NCI-H2029 treated with DMSO at 0.1 percent for 48 hours (cell line): ENCODE measurements around the gene DENND2A.
"Not testable (repeated sequence)": the region's sequence is repeated elsewhere in the genome, so short reads cannot be mapped to it uniquely, and the experiment has no call there.

Experiments
- DNase-seq: peaks from one replicate; lab custom pipeline; 2025; lab: John Stamatoyannopoulos, UW

DENND2A gene

DNA sequence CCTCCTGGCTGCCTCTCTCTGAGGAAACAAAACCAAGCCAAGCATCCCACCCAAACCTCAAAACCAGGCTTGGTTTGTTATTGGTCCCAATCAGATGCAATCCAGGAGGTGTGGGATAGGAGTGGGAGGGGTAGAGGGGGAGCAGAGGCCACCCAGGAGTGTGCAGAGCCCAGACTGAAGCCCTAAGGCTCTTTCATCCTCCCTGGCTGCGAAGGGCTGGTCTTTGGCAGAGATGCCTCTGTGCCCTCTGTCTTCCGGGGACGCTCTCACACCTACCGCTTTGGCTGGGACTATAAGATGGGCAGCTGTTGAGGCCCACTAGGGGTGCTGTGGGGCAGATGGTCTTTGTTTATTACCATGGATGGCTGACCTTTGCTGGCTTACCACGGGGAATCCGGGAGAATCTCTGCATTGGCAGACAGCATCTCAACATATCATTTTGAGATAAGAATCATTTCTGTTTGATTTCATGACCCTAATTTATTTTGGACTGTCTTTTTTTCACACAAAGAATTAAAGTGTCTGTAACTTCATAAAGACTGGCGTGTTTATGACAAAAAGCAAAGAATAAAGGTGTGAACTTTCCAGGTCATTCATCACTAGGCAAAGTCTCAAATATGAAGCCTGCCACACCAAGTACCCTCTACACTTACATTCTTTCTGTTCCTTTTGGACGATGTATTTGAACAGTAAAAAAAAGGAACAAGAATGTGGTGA, 6.5 kb upstream of the DENND2A start:
- DNase-seq: no peak

DNA sequence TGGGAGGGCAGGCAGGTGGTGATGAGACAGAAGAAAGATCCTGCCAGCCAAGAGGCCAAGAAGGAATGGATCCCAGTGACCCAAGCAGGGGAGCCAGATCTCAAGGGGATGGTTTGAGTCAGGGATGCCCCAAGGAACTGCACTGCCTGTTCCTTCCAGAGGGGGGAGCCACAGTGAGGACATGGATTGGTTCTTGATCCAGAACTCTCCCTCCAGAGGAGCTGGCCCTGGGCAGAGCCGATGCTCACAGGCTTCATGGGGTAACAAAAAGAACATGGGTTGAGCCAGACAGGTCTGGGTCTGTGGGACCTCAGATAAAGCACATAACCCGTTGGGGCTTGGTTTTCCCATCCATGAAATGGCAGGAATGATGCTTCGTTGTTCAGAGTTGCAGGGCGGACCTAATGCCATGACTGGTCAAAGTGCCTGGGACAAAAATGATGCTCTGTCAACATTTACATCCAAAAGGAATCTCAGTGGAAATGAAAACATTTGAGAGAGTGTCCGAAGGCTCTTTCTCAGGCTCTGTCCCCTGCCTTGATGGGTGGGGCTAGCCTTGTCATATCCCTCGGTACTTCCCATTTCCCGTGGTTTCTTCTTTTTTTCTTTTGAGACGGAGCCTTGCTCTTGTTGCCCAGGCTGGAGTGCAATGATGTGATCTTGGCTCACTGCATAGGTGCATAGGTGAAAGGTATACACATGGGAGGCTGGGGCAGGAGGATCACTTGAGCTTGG, 4.7 kb upstream of the DENND2A start:
- DNase-seq: no peak

- DNase-seq: not testable (repeated sequence)
Measured at GRCh38 chr7:140644761-140645160, 4.1 kb upstream of the DENND2A start.

GRCh38 chr7:140643416-140643815, 2.8 kb upstream of the DENND2A start:
- DNase-seq: no peak

- DNase-seq: no peak
Measured at GRCh38 chr7:140641524-140642195, 1.0 kb upstream of the DENND2A start.

DNA sequence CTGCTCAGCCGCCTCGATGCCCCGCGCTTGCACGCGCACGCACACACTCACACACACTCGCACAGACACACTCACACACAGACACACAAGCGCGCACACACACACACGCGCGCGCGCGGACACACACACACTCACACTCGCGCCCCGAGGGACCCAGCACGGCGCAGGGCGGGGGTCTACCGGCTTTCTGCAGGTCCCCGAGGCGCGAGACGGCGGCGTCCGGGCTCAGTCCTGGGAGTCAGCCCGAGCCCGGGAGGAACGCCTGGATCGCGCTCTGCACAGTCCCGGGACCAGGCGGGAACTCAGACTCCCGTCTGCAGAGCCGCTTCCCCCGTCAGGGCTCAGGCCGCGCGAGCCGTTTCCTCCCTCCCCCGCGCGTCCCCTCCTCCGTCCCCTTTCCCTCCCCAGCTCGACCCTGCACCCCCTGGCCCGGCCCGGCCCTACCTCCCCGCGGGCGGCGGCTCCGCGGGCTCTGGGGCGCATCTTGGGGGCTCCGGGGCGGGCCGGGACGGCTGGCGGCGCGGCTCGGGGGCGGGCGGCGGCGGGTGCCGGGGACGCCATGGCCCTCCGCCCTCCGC, 464 bp downstream of the DENND2A start:
- no peak for DNase-seq

DNA sequence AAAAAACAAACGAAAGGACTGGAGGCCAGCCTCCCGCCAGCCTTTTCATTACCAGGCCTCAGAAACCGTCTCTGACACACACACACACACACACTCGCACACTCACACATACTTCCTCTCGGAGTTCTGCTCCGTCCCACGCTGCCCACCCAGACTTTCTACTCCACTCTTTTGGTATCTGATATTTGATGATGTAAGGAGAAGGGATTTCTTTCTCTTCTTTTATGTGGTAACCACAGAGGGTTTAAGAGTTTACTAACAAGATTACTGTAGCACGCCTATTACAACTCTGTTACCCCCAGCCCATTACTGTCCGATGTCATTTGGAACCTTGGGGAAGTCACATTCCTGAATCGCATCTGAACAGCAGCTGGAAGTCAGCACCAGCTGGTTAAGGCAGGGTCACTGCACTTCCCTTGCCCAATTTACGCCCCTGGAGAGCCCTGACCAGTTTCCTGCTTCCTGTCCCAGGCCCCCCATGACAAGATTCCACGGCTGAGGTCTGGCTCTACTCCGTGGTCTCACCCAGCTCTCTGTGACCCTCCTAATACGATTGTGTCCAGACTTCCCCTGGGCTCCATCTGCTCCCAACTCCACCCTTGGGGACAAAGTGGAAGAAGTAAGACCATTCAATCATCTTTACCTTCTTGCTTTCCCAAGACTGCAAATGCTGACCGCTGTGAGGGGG, 1.1 kb downstream of the DENND2A start:
- DNase-seq: no peak

DNA sequence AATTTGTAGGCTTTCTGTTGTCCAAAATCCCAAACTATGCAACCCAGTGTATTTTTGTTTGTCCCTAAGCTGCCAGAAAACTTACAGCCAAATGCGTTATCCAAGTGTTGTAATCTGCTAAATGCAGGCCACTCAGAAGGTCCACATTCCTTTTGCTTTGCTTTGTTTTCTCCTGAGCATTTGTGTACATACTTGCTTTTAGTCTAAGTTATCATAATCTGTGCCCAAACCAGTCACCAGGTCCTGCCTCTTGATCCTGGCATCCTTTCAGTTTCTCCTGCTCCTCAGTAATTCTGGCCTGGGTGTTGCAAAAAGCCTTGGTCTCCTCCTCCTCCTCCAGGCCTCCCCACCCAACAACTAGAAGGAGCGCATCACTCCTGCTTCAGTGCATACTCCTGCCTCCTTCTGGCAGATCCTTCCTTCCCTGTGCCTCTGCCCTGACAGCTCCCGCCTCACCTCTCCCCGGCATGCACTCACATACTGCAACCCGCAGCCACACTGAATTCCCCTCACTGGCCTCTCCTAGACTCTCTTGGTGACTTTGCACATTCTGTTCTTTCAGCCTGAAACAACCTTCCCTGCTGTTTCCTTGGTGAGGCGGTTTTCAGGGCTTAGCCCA, 2.3 kb downstream of the DENND2A start:
- no peak for DNase-seq

DNA sequence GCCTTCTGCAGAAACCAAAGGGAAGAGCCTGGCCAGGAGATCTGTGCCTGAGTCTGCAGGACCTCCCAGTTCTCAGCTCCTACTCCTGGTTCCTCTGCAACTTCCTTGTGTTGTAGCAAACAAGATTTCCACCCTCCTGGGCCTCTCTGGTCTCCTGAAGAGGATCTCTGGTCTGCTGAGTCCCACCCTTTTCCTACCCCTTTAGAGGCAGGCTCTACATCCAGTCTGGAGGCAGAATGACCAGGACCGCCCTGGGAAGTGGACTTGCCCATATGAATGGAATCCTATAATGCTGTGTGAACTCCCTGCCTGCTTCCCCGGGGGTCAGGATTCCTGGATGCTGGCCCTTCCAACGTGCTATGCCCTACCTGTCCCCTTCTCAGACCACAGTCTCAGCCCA, 3.2 kb downstream of the DENND2A start:
- no peak for DNase-seq

GRCh38 chr7:140635816-140636215, 4.8 kb downstream of the DENND2A start:
- DNase-seq: no peak

GRCh38 chr7:140635345-140635744, 5.3 kb downstream of the DENND2A start:
- no peak for DNase-seq

GRCh38 chr7:140631602-140632001, 9.0 kb downstream of the DENND2A start:
- no peak for DNase-seq

DNA sequence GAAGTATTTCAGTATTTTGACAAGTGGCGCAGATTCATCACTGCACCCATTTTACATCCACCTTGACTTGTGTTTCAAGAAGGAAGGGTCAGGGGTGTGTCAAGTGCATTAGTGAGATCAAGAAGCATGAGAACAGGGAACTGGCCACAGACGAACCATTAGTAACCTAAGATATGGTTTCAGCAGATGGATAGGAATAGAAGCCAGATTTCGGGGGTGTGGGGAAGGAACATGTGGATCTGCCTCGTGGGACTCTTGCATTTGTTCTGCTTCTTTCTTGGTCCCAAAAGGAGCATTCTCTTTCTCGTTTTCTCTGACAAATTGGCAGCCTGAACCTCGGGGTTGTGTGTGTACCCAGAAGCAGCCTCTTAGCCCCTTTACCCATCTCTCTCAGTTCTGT, 9.6 kb downstream of the DENND2A start:
- no peak for DNase-seq

GRCh38 chr7:140625908-140626868, 14.4 kb downstream of the DENND2A start:
- DNase-seq: no peak

GRCh38 chr7:140625192-140625558, 15.4 kb downstream of the DENND2A start:
- DNase-seq: not testable (repeated sequence)

DNA sequence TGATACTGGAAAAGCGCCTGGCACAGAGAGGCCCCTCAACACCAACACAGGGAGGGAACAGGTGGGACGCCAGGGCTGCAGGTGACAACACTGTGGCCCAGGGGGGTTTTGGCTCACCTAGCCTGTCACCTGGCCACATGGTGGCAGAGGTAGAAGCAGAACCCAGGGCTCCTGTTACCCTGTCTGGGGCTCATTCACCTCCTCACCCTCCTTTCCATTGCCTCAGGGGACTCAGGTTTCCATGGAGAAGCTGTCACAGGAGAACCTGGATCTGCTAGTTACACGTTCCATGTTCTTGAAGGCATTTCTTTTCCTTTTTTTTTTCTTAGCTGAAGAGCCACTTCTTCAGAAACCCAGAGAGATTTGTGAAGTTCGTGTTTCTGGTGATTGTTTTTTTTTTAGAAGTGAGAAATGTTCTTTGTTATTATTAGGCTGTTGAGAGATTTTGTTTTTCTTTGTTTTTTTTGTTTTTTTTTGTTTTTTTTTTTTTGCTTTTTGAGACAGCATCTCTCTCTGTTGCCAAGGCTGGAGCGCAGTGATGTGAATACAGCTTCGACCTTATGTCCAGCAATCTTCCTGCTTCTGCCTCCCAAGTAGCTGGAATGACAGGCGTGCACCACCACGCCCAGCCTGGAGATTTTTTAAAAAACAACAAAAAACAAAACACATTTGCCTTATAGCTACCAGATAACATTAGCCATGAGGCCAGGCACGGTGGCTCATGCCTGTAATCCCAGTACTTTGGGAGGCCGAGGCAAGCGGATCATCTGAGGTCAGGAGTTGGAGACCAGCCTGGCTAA, 16.0 kb downstream of the DENND2A start:
- no peak for DNase-seq

DNA sequence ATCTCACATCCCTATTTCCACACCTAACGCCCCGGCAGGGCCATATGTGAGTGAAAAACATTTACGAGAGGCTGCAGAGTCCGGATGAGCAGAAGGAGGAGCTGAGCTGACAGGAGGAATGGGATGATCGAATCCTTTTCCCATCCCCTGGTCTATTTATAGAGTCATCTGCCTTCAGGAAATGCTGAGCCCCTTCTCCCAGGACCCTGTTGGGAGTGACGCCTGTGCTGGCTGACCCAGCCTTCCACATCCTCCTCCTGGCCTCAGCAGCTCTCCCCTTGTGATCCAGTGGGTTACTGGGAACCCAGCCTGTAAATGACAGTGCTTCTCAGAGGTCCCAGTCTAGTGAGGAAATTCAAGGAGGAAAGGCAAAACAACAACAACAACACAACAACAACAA, 16.6 kb downstream of the DENND2A start:
- no peak for DNase-seq

DNA sequence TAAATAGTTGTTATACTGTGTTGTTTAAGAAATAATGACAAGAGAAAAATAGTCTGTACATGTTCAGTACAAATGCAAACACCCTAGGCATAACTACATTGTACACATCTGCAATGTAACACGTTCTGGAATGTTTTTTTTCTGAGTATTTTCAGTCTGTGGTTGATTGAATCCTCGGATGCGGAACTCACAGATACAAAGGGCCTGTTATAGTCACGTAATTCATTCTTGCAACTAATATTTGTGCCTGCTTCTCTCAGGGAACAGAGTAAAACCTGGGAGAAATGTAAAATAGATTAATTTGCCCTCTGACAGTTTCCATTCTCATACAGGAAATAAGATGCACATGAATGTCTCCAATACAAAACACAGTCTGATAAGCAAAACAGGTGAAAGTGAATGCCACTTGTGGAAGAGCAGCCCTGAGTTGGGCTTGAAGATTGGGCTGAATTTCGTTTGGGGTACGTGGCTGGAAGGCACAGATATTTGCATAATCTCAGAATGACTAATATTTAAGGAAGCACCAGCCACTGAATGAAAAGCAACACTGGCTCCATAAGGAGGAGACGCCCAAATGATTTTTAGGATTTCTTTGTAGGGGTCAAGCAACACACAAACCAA, 19.1 kb downstream of the DENND2A start:
- DNase-seq: no peak

DNA sequence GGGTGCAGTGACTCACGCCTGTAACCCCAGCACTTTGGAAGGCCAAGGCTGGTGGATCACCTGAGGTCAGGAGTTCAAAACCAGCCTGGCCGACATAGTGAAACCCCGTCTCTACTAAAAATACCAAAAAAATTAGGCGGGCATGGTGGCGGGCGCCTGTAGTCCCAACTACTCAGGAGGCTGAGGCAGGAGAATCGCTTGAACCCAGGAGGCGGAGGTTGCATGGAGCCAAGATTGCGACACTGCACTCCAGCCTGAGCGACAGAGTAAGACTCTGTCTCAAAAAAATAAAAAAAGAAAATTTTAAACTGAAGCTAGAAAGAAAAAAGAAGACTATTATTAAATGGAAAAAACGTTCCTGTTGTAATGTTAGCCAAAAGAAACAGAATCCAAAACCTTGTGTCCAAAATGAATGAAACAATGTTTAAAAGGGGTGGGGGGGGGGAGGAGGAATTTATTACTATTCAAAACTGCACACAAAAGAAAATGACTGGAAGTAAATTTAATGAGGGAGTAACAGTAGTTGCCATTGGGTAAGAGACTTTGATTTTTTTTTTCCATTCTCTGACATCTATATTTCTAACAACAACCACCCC, 20.6 kb downstream of the DENND2A start:
- DNase-seq: not testable (repeated sequence)
